Endothelial cell (in vitro differentiated cells): ENCODE measurements around the gene CD83. TPM values are rescaled to one million over a fixed set of nuclear protein-coding genes. Genes with fewer than 3 reads are reported as not detected.

Experiments
- DNase-seq: peaks from one replicate; pipeline ENCODE4 v3.0.0; 2021; ENCODE audit warnings: low spot score
- H3K27ac Mint-ChIP-seq: one replicate; pipeline ENCODE4 v1.8.0; 2021; ENCODE audit warnings: mixed read lengths, inconsistent platforms; ENCODE audit not compliant: unreplicated experiment
- H3K27me3 Mint-ChIP-seq: one replicate; pipeline ENCODE4 v1.8.0; 2021; ENCODE audit warnings: mild to moderate bottlenecking, moderate library complexity, mixed read lengths, inconsistent platforms; ENCODE audit not compliant: unreplicated experiment
- H3K36me3 Mint-ChIP-seq: one replicate; pipeline ENCODE4 v1.8.0; 2021; ENCODE audit warnings: mild to moderate bottlenecking, low read depth, mixed read lengths, inconsistent platforms; ENCODE audit not compliant: unreplicated experiment
- H3K4me1 Mint-ChIP-seq: one replicate; pipeline ENCODE4 v1.8.0; 2021; ENCODE audit warnings: mild to moderate bottlenecking, mixed read lengths, inconsistent platforms; ENCODE audit not compliant: unreplicated experiment
- H3K4me3 Mint-ChIP-seq: one replicate; pipeline ENCODE4 v1.8.0; 2021; ENCODE audit warnings: mild to moderate bottlenecking, mixed read lengths, inconsistent platforms; ENCODE audit not compliant: unreplicated experiment
- H3K9me3 Mint-ChIP-seq: one replicate; pipeline ENCODE4 v1.8.0; 2021; ENCODE audit warnings: mixed read lengths, inconsistent platforms; ENCODE audit not compliant: unreplicated experiment
- total RNA-seq: library from RNA; stranded (reverse); fragmentation: NEBNext Ultra II Directional; extraction: Animal tissue kit (Norgen Biotek cat#: 25700); gene quantifications from one replicate; pipeline ENCODE4 v1.2.1, GENCODE V29; 2021; ENCODE audit not compliant: unreplicated experiment
- TF ChIP-seq, protein P1 (sequence below): fragments of 200-600 bp; sonication (generic); IDR thresholded peaks from one replicate; pipeline ENCODE4 v1.5.0; 2021; ENCODE audit warnings: antibody characterized with exemption; ENCODE audit not compliant: unreplicated experiment

Gene CD83
- total RNA-seq, 1 donor from 2014 or later: 4.3 TPM

- Mint-ChIP-seq H3K9me3 (peaks cover 8% of the 10 kb centered on the region), H3K27me3 (peaks cover 3% of the 10 kb centered on the region), H3K4me1 (no peaks in the 10 kb centered on the region), H3K36me3 (peaks cover 12% of the 10 kb centered on the region), H3K4me3 (no peak overlapping the region), H3K27ac (no peak overlapping the region)
- TF ChIP-seq, protein P1, sequence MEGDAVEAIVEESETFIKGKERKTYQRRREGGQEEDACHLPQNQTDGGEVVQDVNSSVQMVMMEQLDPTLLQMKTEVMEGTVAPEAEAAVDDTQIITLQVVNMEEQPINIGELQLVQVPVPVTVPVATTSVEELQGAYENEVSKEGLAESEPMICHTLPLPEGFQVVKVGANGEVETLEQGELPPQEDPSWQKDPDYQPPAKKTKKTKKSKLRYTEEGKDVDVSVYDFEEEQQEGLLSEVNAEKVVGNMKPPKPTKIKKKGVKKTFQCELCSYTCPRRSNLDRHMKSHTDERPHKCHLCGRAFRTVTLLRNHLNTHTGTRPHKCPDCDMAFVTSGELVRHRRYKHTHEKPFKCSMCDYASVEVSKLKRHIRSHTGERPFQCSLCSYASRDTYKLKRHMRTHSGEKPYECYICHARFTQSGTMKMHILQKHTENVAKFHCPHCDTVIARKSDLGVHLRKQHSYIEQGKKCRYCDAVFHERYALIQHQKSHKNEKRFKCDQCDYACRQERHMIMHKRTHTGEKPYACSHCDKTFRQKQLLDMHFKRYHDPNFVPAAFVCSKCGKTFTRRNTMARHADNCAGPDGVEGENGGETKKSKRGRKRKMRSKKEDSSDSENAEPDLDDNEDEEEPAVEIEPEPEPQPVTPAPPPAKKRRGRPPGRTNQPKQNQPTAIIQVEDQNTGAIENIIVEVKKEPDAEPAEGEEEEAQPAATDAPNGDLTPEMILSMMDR: no peak
- DNase-seq: no peak
Observed at GRCh38 chr6:14110001-14110818, 7.4 kb upstream of the CD83 start.

DNA sequence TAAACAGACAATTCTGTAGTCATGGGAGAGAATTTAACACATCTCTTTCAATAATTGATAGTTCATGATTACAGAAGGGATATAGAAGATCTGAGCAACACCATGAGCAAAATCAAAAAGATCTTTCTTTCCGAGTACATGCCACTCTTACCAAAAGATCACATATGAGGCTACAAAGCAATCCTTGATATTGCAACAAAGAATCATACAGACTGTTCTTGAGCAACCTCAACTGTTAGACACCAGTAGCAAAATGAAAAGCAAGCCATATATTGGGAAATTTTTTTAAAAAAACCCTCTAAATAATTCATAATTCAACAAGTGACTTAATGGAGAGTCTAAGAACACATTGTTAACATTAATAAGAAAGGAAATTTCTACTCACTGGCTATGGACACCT is 3.6 kb upstream of the CD83 start:
- Mint-ChIP-seq H3K4me1 (no peaks in the 10 kb centered on the region), H3K36me3 (no peaks in the 10 kb centered on the region), H3K27ac (no peak overlapping the region), H3K9me3 (no peaks in the 10 kb centered on the region), H3K4me3 (no peak overlapping the region), H3K27me3 (peaks cover 1% of the 10 kb centered on the region)
- TF ChIP-seq, protein P1: no peak
- DNase-seq: no peak

DNA sequence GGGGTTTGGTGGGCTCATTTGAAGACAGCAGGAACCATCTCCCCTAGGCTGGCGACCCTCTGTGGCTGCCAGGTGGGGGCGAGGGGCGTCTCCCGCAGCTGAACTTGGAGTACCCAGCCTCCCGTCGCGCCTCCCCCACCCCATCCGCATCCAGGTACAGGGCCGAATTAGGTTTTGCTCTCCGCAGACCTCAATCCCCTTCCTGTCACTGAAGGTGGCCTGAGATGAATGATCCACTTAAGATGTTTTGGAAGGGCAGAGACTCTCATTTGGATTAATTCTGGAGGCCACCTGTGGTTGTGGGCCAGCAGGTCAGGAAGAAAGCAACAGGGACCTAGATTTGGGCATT is 493 bp downstream of the CD83 start:
- no peaks in the 10 kb centered on the region for H3K9me3 Mint-ChIP-seq
- no peaks in the 10 kb centered on the region for H3K36me3 Mint-ChIP-seq
- peak overlapping the region; percentile 92 for H3K4me3 Mint-ChIP-seq
- H3K27ac Mint-ChIP-seq: no peak overlapping the region
- TF ChIP-seq, protein P1: no peak
- H3K4me1 Mint-ChIP-seq: no peaks in the 10 kb centered on the region
- DNase-seq: no peak
- H3K27me3 Mint-ChIP-seq: no peaks in the 10 kb centered on the region

DNA sequence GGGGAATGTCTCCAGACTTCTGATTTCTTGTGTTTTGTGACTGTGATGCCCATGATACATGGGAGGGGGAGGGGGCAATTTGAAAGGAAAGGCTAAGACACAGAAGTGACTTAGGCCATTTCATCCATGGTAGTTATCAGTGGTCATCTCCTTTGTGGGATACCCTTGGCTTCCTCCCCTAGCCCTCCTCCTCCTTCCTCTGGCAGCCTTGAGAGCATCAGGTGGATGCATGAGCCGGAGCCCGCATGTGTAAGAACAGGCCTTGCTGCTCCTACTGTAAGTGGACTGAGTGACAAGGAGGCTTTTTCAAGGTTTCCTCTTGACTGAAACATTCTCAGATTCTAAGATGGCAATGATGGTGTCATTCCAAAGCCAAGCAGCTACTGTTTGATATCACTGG is 874 bp downstream of the CD83 start:
- Mint-ChIP-seq H3K9me3 (no peaks in the 10 kb centered on the region), H3K4me3 (peak overlapping the region; percentile 92), H3K27me3 (no peaks in the 10 kb centered on the region), H3K36me3 (no peaks in the 10 kb centered on the region), H3K4me1 (no peaks in the 10 kb centered on the region), H3K27ac (no peak overlapping the region)
- DNase-seq: no peak
- TF ChIP-seq, protein P1: no peak

DNA sequence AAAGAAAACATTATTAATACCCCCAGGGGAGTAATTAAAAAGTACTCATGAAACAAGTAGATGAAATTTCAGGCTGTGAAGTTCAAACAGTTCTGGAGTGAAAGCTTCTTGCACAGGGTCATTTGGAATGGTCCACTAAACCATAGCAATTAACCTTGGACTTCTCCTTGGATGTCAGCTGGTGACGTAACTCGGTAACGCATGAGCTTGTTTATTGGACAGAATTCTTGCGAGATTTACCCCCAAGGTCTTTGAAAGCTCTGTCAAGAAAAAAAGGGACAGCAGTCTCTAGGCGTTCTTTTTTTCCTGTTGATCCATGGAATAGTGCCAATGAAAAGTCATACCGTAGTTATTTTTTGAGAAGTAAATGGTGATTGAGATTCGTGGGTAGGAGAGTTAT is 2.2 kb downstream of the CD83 start:
- TF ChIP-seq, protein P1: no peak
- H3K4me3 Mint-ChIP-seq: no peak overlapping the region
- H3K9me3 Mint-ChIP-seq: no peaks in the 10 kb centered on the region
- no peaks in the 10 kb centered on the region for H3K4me1 Mint-ChIP-seq
- DNase-seq: no peak
- H3K36me3 Mint-ChIP-seq: no peaks in the 10 kb centered on the region
- no peak overlapping the region for H3K27ac Mint-ChIP-seq
- H3K27me3 Mint-ChIP-seq: no peaks in the 10 kb centered on the region
